ENCODE data around the gene KCND2. TPM values are rescaled to one million over a fixed set of nuclear protein-coding genes. Genes with fewer than 3 reads are reported as not detected.

The KCND2 gene
- total and polyA plus RNA-seq, 3 donors from 2014 or later: 3.8 to 6.1 (median 5.1) TPM

- intact Hi-C loops (cut with DNase I; ENCODE audit: low total_unique reads): no loop called here
- TF ChIP-seq CTCF (IDR thresholded peaks at IDR 0.05) (no peak), POLR2A (IDR thresholded peaks at IDR 0.05) (no peak)
- H3K27ac ChIP-seq: no peak overlapping the region
- no peaks in the 10 kb centered on the region for H3K36me3 ChIP-seq (ENCODE audit: low read depth, missing control alignments)
- no peaks in the 10 kb centered on the region for H3K4me1 ChIP-seq
- DNase-seq: no peak
- H3K9me3 ChIP-seq: no peaks in the 10 kb centered on the region
- 86 to 94% methylated on average over 5 of the region's 5 CpGs for WGBS, 2 donors
- no peak overlapping the region for H3K4me3 ChIP-seq
- H3K27me3 ChIP-seq: no peaks in the 10 kb centered on the region
These were observed 134.0 kb downstream of the KCND2 start for GRCh38 chr7:120407010-120407409.

- no peak overlapping the region for H3K27ac ChIP-seq
- no peaks in the 10 kb centered on the region for H3K9me3 ChIP-seq
- H3K4me1 ChIP-seq: no peaks in the 10 kb centered on the region
- TF ChIP-seq POLR2A (IDR thresholded peaks at IDR 0.05): no peak
- H3K36me3 ChIP-seq (ENCODE audit: low read depth, missing control alignments): no peaks in the 10 kb centered on the region
- H3K4me3 ChIP-seq: no peak overlapping the region
- no peaks in the 10 kb centered on the region for H3K27me3 ChIP-seq
- 59 to 67% methylated on average over 2 of the region's 2 CpGs for WGBS, 2 donors
- intact Hi-C loops (cut with DNase I; ENCODE audit: low total_unique reads): no loop called here
- DNase-seq: no peak
These were observed 139.4 kb downstream of the KCND2 start for GRCh38 chr7:120412139-120413050.

- intact Hi-C loops (cut with DNase I; ENCODE audit: low total_unique reads): no loop called here
- H3K36me3 ChIP-seq (ENCODE audit: low read depth, missing control alignments): no peaks in the 10 kb centered on the region
These were observed 140.2 kb downstream of the KCND2 start for GRCh38 chr7:120413164-120413563.

GRCh38 chr7:120417244-120417979 lies 144.4 kb downstream of the KCND2 start:
- H3K4me3 ChIP-seq: no peak overlapping the region
- H3K9me3 ChIP-seq: no peaks in the 10 kb centered on the region
- no peak for TF ChIP-seq POLR2A (IDR thresholded peaks at IDR 0.05)
- TF ChIP-seq CTCF (IDR thresholded peaks at IDR 0.05): no peak
- no peaks in the 10 kb centered on the region for H3K36me3 ChIP-seq (ENCODE audit: low read depth, missing control alignments)
- WGBS, 2 donors: 71% methylated on average over 4 of the region's 4 CpGs
- no peaks in the 10 kb centered on the region for H3K27me3 ChIP-seq
- H3K4me1 ChIP-seq: no peaks in the 10 kb centered on the region
- no peak for DNase-seq
- H3K27ac ChIP-seq: no peak overlapping the region
- intact Hi-C loops (cut with DNase I; ENCODE audit: low total_unique reads): no loop called here

More at GRCh38 chr7:120413164-120413563, 140.2 kb downstream of the KCND2 start:
- DNase-seq: no peak
- TF ChIP-seq CTCF (IDR thresholded peaks at IDR 0.05) (no peak), POLR2A (IDR thresholded peaks at IDR 0.05) (no peak)
- no peaks in the 10 kb centered on the region for H3K27me3 ChIP-seq
- no peak overlapping the region for H3K27ac ChIP-seq
- no peaks in the 10 kb centered on the region for H3K4me1 ChIP-seq
- H3K9me3 ChIP-seq: no peaks in the 10 kb centered on the region
- no peak overlapping the region for H3K4me3 ChIP-seq

GRCh38 chr7:120421151-120421651 lies 148.2 kb downstream of the KCND2 start:
- no peaks in the 10 kb centered on the region for H3K27me3 ChIP-seq
- intact Hi-C loops (cut with DNase I; ENCODE audit: low total_unique reads): no loop called here
- no peak overlapping the region for H3K27ac ChIP-seq
- WGBS, 2 donors: 87 to 90% methylated on average over 2 of the region's 2 CpGs
- no peaks in the 10 kb centered on the region for H3K4me1 ChIP-seq
- DNase-seq: no peak
- no peaks in the 10 kb centered on the region for H3K9me3 ChIP-seq
- no peak overlapping the region for H3K4me3 ChIP-seq
- no peaks in the 10 kb centered on the region for H3K36me3 ChIP-seq (ENCODE audit: low read depth, missing control alignments)
- no peak for TF ChIP-seq POLR2A (IDR thresholded peaks at IDR 0.05)
- TF ChIP-seq CTCF (IDR thresholded peaks at IDR 0.05): no peak

Data from testis (tissue), 3 donors.